ENCODE measurements around the gene PDCD10.
A peak's percentile ranks its signal among the peaks of the same experiment; 100 is the strongest.

The PDCD10 gene

GRCh38 chr3:167734498-167735232 lies at the start of gene PDCD10:
TSS of gene PDCD10 (minus strand) at chr3:167734892. CDS start at chr3:167720157, 14,735 bp downstream.
- DNase-seq (ENCODE audit: low read depth in 2 of 2) = peak; percentile 92 to 94

GRCh38 chr3:167783781-167784180 lies 49.1 kb upstream of the PDCD10 start:
- DNase-seq (ENCODE audit: low read depth in 2 of 2) = no peak

GRCh38 chr3:167780214-167780883 lies 45.7 kb upstream of the PDCD10 start:
- no peak for DNase-seq (ENCODE audit: low read depth in 2 of 2)

DNA sequence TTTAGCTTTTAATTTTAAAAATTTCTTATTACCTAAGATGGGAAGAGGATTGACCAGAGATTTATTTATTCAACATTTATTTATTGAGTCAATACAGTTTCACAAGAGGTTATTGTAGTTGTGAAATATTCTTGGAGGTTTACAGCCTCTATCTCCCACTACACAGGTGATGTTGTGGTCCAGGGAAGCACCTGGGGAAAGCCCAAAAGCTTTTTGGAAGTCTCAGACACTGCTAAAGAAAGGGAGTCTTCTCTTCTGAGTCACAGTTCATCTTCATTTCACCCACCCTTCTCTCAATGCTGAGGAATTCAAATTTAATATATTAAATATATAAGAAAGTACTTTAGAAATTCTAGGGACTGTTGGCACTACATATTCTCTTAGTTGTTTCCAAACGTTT lies 42.7 kb upstream of the PDCD10 start:
- no peak for DNase-seq (ENCODE audit: low read depth in 2 of 2)

GRCh38 chr3:167776066-167776685 lies 41.5 kb upstream of the PDCD10 start:
- DNase-seq (ENCODE audit: low read depth in 2 of 2) = no peak

- no peak for DNase-seq (ENCODE audit: low read depth in 2 of 2)
These were observed 38.9 kb upstream of the PDCD10 start for GRCh38 chr3:167773584-167773983.

DNA sequence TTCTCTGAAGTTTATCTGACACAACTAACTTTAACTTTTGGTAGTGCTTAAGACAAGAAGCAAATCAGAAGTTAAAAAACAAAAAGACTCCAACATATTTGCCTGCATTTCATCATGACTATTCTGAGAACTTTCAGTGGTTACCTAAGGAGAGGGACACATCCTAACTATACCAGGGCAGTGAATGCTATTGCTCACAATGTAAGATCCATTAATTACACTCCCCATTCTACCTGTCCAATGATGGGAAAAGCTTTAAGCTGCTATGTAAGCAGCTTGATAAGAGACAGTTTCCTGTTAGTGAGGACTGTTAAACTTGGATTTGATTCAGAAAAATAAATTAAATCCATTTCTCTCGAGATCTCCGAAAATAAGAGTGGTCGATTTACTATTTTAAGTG lies 38.3 kb upstream of the PDCD10 start:
- no peak for DNase-seq (ENCODE audit: low read depth in 2 of 2)

GRCh38 chr3:167762296-167762695 lies 27.6 kb upstream of the PDCD10 start:
- DNase-seq (ENCODE audit: low read depth in 2 of 2) = no peak

DNA sequence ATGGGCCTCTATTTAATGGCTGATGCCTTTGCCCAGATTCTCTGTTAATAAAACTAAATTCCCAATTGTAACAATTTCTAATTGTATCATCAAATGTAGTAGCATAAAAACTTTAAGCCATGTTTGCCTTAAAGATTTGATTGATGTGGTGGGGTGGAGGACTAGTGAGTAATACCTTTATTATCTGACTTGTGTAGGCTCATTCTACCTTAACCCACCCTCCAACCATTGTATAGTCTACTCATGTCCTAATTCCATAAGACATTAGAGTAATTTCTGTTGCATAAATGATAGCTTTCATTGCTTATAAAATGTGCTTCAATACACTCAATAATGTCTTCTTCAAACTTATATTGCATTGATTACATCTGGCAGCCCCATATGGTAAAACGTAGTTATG lies 26.6 kb upstream of the PDCD10 start:
- DNase-seq (ENCODE audit: low read depth in 2 of 2) = no peak

DNA sequence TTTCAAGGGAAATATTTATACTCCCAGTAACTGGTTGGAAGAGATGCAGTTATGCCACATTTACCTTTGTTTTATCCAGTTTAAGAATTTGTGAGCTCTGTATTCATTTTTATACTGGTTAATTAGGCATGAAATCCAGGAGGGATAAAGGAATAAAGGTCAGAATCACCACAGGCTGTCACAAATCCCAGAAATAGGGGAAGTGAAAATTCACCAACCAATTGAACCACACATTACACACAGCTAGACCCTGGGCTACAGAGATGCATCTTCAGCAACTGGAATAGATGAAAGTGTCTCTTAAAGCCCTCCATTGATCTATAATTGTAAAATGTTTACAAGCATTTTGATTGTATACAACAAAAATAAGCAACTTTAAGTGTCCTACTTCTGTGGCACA lies 19.4 kb upstream of the PDCD10 start:
- DNase-seq (ENCODE audit: low read depth in 2 of 2) = no peak

DNA sequence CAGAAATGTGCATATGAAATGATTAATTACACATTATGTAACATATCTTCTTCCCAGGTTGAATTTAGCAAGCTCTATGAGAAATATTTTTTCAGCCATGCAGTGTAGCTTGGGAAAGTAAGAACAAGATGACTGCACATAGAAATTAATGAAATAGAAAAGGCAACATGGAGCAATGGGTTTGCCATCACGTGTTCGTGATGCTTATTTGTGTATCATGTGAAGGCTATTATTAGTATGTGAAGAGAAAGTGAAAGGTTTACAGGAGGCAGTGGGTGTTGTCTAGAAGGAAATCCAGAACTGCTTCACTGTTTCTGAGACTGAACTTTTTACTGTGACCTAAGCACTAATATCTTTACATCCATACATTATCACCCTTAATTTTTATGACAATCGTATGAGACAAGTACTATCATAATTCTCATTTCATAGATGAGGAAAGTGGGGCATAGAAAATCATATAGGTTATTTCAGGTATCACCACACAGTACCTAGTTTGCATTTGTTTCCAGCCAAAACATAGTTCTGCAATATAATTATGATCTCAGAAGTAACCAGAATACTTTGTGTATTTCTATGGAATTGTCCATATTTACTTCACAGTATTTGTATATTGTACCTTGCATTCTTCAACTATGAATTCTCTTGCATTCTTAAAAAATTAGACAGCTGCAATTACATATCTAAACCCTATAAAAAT lies 15.7 kb upstream of the PDCD10 start:
- no peak for DNase-seq (ENCODE audit: low read depth in 2 of 2)

GRCh38 chr3:167749728-167750127 lies 15.0 kb upstream of the PDCD10 start:
- no peak for DNase-seq (ENCODE audit: low read depth in 2 of 2)

DNA sequence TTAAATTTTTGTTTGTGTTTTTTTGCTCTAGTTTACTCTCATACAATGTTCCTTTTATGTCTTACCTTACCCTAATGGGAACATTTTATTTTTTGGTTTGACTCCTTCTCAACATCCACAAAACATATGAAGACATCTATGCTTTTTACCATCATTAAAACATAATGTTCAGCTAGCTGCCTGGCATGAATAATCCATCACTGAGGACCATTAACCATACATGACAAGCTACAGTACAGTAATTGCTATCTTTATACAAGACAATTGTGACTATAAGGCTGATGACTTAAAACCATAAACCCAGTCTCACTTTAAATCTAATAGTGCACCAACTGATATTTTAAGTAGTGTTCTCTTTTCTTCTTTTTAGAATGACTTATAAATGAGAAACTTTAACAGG lies 14.5 kb upstream of the PDCD10 start:
- no peak for DNase-seq (ENCODE audit: low read depth in 2 of 2)

GRCh38 chr3:167743799-167744198 lies 9.1 kb upstream of the PDCD10 start:
- no peak for DNase-seq (ENCODE audit: low read depth in 2 of 2)

DNA sequence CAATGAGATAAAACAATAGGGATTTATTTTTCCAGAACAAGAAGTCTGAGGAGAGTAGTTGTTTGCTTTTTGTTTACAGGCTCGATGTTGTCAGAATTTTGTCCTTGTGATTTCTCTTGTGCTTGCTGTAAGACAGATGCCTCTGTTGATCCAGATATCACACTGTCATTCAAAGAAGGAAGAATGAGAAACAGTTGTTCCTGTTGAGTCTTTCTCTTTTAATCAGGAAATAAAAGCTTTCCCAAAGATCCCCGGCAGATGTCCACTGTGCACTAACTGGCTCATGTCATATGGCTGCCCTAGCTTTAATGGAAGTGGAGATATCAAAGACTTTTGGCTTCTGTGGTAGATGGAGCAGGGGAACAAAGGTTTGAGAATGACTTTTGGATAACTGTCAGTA lies 7.6 kb upstream of the PDCD10 start:
- DNase-seq (ENCODE audit: low read depth in 2 of 2) = no peak

DNA sequence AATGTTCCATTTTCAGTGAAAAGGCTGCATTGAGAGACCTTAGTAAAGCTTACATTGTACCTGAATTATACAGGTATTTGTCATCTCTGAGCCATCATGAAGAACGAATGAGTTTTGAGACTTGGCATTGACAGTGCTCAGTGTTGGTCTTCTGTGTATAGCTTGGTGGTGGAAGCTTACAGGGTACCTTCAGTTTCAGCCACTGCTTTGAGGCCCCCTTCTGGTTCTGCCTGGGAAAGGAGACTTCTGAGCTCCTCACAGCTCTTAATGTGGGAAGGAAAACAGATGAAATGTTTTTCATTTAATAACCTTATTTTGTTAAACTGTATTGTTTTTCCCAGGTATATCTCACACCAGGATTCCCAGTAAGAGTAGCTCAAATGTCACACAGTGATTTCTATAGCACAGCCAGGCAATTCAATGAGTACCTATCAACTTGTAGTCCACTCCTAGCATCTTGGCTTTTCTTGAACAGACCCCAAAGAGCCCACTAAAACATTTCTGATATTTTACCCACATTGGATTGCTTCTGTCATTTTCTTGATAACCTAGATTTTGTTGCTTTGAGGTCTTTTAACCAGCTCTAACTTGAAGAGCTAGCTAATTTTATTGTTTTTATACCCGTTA lies 6.4 kb upstream of the PDCD10 start:
- no peak for DNase-seq (ENCODE audit: low read depth in 2 of 2)

DNA sequence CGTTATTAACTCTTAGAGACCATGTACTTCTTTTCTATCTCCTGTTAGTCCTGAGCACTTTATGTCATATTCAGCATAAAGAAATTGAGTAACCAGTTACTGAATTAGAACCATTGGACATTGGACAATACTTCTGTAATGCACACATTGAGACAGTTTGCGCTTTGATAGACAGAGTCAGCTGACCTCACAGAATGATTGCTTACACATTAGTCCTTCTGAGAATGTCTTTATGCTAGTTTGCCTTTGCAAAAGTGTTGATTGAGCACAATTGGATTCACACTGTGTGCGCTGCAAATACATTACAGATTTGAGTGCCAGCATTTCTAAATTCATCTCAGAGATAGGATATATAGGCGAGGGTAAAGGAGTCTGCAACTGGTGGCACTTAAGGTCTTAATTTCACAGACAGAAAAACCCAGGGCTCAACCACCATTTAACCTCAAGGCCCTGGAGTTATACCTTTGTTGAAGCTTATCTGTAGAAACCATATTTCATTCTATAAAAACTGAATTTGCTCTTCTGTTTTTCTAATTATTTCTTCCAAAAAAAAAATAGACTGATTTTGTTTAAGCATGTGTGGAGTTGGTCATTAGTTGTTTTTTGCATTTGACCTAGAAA lies 4.6 kb upstream of the PDCD10 start:
- no peak for DNase-seq (ENCODE audit: low read depth in 2 of 2)

DNA sequence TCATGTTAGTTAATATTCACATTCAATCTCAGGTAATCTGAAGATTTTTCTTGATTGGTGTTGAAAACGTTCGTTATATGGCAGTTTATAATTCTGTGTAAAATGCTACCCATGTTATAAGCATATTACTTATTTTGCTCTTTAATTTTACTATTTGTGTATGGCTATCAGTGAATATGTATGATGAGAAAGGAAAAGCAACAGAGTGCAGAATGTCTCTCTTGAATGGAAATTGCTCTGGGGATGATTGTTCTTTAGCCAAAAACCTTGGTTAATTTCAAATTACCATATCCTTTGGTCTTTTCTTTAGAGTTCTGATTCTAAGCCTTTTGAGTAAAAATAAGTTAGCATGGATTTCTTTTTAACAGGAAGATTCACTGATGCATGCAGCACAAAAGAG lies 3.3 kb upstream of the PDCD10 start:
- DNase-seq (ENCODE audit: low read depth in 2 of 2) = no peak

GRCh38 chr3:167736997-167737396 lies 2.3 kb upstream of the PDCD10 start:
- DNase-seq (ENCODE audit: low read depth in 2 of 2) = no peak

DNA sequence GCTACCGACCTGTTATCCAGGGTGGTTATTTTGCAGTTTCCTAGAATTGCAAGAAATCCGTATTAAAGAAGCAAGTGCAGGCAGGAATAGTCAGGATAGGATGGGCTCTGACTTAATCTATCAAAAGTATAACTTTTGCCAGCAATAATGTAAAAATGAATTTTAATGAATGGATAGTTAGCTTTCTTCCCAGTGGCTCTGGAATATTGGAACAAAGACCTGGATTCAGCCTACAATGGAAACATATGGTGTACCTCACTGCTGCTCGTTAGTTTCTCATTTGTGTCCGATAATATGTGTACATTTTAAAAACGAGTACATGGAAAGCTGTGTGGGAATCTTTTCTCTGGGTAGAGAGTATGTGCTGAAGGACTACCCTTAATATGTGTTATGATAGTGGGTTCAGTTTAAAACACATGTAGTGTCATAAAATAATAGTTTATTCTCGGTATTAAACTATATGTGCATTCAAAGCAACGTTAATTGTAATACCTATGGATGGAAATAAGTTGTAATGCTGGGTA lies 1.6 kb upstream of the PDCD10 start:
- no peak for DNase-seq (ENCODE audit: low read depth in 2 of 2)
